D721Med (cell line): ENCODE measurements around the gene ZNF282.

Experiments used
- DNase-seq: peaks from one replicate; pipeline ENCODE4 v3.0.0; 2011; ENCODE audit warnings: low spot score; ENCODE audit not compliant: insufficient read length
- FAIRE-seq: peaks from 2 replicates; lab custom pipeline; 2011; peaks lifted over from hg19 to GRCh38; lab: Jason Lieb, UNC
- CTCF ChIP-seq: IDR thresholded peaks from 2 replicates; pipeline ENCODE4 v1.5.1; 2012; ENCODE audit warnings: mild to moderate bottlenecking, control low read depth; ENCODE audit not compliant: insufficient read depth; ENCODE audit errors: missing control alignments

The ZNF282 gene

GRCh38 chr7:149156898-149157297 is 38.4 kb upstream of the ZNF282 start:
- FAIRE-seq = no peak
- no peak for TF ChIP-seq CTCF
- no peak for DNase-seq

- no peak for TF ChIP-seq CTCF
- DNase-seq (no peak), FAIRE-seq (no peak)
Measured at GRCh38 chr7:149161241-149161848, 34.0 kb upstream of the ZNF282 start.

GRCh38 chr7:149166142-149166541 is 29.2 kb upstream of the ZNF282 start:
- DNase-seq = no peak
- FAIRE-seq = no peak
- TF ChIP-seq CTCF = no peak

- no peak for DNase-seq
- TF ChIP-seq CTCF = no peak
- no peak for FAIRE-seq
Measured at GRCh38 chr7:149166630-149167352, 28.6 kb upstream of the ZNF282 start.

- FAIRE-seq (no peak), DNase-seq (no peak)
- no peak for TF ChIP-seq CTCF
Measured at GRCh38 chr7:149171892-149172533, 23.3 kb upstream of the ZNF282 start.

DNA sequence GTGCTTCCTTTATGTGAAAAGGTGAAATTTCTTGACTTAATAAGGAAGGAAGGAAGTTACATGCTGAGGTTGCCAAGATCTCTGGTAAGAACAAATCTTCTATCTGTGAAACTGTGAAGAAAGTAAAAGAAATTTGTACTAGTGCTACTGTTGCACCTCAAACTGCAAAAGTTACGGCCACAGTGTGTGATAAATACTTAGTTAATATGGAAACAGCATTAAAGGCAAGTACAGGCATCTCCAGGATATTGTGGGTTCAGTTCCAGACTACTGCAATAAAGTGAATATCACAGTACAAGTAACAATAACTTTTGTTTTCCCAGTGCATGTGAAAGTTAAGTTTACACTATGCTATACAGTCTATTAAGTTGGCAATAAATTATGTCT is 22.8 kb upstream of the ZNF282 start:
- TF ChIP-seq CTCF = no peak
- no peak for FAIRE-seq
- DNase-seq = no peak

GRCh38 chr7:149175150-149175549 is 20.2 kb upstream of the ZNF282 start:
- FAIRE-seq (no peak), DNase-seq (no peak)
- no peak for TF ChIP-seq CTCF
